ENCODE measurements around the gene PHOSPHO2.

PHOSPHO2 gene

GRCh38 chr2:169718930-169719504, 24.7 kb downstream of the PHOSPHO2 start (continued):
- TF ChIP-seq, protein P1, sequence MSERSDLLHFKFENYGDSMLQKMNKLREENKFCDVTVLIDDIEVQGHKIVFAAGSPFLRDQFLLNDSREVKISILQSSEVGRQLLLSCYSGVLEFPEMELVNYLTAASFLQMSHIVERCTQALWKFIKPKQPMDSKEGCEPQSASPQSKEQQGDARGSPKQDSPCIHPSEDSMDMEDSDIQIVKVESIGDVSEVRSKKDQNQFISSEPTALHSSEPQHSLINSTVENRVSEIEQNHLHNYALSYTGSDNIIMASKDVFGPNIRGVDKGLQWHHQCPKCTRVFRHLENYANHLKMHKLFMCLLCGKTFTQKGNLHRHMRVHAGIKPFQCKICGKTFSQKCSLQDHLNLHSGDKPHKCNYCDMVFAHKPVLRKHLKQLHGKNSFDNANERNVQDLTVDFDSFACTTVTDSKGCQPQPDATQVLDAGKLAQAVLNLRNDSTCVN (tag by site-specific recombination; optimal IDR thresholded peaks at IDR 0.05) = no peak
- no peak for TF ChIP-seq ZBTB1 (tag by site-specific recombination; IDR thresholded peaks at IDR 0.05)

GRCh38 chr2:169721016-169721415, 26.7 kb downstream of the PHOSPHO2 start:
- CTCF ChIA-PET = interaction anchor here (0.7 kb wide), 1 partner anchor 189 kb away, joined by 4 read pairs; no protein-coding TSS in a partner anchor
- H3K4me3 ChIP-seq (ENCODE audit: low read depth, low read length) = no peak overlapping the region
- H3K36me3 ChIP-seq (ENCODE audit: control insufficient read depth in 2 of 2, insufficient read depth in 1 of 2, low read length in 2 of 2) = no peaks in the 10 kb centered on the region
- no peaks in the 10 kb centered on the region for H3K9me3 ChIP-seq (ENCODE audit: control insufficient read depth, insufficient read depth, low read depth, low read length)
- TF ChIP-seq ZNF521 (tag by site-specific recombination; IDR thresholded peaks at IDR 0.05) (no peak), ZNF133 (tag by site-specific recombination; IDR thresholded peaks at IDR 0.05) (no peak), ZNF785 (tag by site-specific recombination; IDR thresholded peaks at IDR 0.05) (no peak), ZNF629 (tag by site-specific recombination; IDR thresholded peaks at IDR 0.05) (no peak), ZNF155 (tag by site-specific recombination; IDR thresholded peaks at IDR 0.05) (no peak), SALL2 (tag by site-specific recombination; IDR thresholded peaks at IDR 0.05; ENCODE audit: borderline replicate concordance) (no peak)
- H3K4me1 ChIP-seq (ENCODE audit: control insufficient read depth, insufficient read depth, low read length) = peaks cover 4% of the 10 kb centered on the region; the same call in 1 of the 2 replicates
- POLR2A ChIA-PET = no interaction called here
- H3K27ac ChIP-seq (ENCODE audit: extremely low read depth, low read depth, low read length) = no peak overlapping the region

DNA sequence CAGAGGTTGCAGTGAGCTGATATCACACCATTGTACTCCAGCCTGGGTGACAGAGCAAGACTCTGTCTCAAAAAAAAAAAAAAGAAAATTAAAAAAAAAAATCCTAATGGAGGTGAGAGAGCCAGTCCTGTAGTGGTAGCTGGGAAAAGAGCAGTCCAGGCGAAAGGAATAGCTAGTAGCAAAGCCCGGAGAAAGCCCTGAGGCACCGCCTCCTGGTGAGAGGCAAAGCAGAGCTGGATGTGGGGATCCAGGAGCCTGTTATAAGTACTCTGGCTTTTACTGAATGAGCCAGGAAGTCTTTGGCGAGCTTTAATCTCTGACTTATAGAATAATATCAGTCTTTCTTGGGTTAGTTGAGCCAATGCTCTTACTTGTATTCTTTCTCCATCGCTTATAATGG, 32.8 kb downstream of the PHOSPHO2 start:
- ChIA-PET CTCF (interaction anchor here (0.7 kb wide), 1 partner anchor 164 kb away, joined by 4 read pairs; no protein-coding TSS in a partner anchor), POLR2A (interaction anchor here (1.0 kb wide), 2 partner anchors 11 to 33 kb away, joined by 4 read pairs; partner anchors contain the start of genes CFAP210 and PHOSPHO2)

GRCh38 chr2:169729274-169729605, 35.0 kb downstream of the PHOSPHO2 start:
- H3K4me3 ChIP-seq (ENCODE audit: low read depth, low read length) = no peak overlapping the region
- POLR2A ChIA-PET = no interaction called here
- CTCF ChIA-PET = no interaction called here
- no peak overlapping the region for H3K27ac ChIP-seq (ENCODE audit: extremely low read depth, low read depth, low read length)
- H3K9me3 ChIP-seq (ENCODE audit: control insufficient read depth, insufficient read depth, low read depth, low read length) = no peaks in the 10 kb centered on the region
- H3K4me1 ChIP-seq (ENCODE audit: control insufficient read depth, insufficient read depth, low read length) = no peaks in the 10 kb centered on the region
- H3K36me3 ChIP-seq (ENCODE audit: control insufficient read depth in 2 of 2, insufficient read depth in 1 of 2, low read length in 2 of 2) = no peaks in the 10 kb centered on the region
- TF ChIP-seq, protein P2, sequence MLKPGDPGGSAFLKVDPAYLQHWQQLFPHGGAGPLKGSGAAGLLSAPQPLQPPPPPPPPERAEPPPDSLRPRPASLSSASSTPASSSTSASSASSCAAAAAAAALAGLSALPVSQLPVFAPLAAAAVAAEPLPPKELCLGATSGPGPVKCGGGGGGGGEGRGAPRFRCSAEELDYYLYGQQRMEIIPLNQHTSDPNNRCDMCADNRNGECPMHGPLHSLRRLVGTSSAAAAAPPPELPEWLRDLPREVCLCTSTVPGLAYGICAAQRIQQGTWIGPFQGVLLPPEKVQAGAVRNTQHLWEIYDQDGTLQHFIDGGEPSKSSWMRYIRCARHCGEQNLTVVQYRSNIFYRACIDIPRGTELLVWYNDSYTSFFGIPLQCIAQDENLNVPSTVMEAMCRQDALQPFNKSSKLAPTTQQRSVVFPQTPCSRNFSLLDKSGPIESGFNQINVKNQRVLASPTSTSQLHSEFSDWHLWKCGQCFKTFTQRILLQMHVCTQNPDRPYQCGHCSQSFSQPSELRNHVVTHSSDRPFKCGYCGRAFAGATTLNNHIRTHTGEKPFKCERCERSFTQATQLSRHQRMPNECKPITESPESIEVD (tag by site-specific recombination; IDR thresholded peaks at IDR 0.05) = peak; percentile 41; the same call in 1 of the 2 replicates
- TF ChIP-seq ZBTB44 (tag by site-specific recombination; IDR thresholded peaks at IDR 0.05) = no peak

More for the DNA sequence above, 32.8 kb downstream of the PHOSPHO2 start:
- Histone ChIP-seq H3K4me3 (ENCODE audit: low read depth, low read length) (no peak overlapping the region), H3K36me3 (ENCODE audit: control insufficient read depth in 2 of 2, insufficient read depth in 1 of 2, low read length in 2 of 2) (no peaks in the 10 kb centered on the region), H3K4me1 (ENCODE audit: control insufficient read depth, insufficient read depth, low read length) (no peaks in the 10 kb centered on the region), H3K27ac (ENCODE audit: extremely low read depth, low read depth, low read length) (no peak overlapping the region), H3K9me3 (ENCODE audit: control insufficient read depth, insufficient read depth, low read depth, low read length) (no peaks in the 10 kb centered on the region)
- no peak for TF ChIP-seq ZNF777 (tag by site-specific recombination; IDR thresholded peaks at IDR 0.05; ENCODE audit: borderline replicate concordance)
- TF ChIP-seq ZNF223 (tag by site-specific recombination; IDR thresholded peaks at IDR 0.05) = no peak
- TF ChIP-seq, protein P3, sequence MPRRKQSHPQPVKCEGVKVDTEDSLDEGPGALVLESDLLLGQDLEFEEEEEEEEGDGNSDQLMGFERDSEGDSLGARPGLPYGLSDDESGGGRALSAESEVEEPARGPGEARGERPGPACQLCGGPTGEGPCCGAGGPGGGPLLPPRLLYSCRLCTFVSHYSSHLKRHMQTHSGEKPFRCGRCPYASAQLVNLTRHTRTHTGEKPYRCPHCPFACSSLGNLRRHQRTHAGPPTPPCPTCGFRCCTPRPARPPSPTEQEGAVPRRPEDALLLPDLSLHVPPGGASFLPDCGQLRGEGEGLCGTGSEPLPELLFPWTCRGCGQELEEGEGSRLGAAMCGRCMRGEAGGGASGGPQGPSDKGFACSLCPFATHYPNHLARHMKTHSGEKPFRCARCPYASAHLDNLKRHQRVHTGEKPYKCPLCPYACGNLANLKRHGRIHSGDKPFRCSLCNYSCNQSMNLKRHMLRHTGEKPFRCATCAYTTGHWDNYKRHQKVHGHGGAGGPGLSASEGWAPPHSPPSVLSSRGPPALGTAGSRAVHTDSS (tag by site-specific recombination; IDR thresholded peaks at IDR 0.05) = no peak
- TF ChIP-seq BCL11A (tag by site-specific recombination; IDR thresholded peaks at IDR 0.05; ENCODE audit: low read depth) = no peak
- TF ChIP-seq ZNF843 (tag by site-specific recombination; IDR thresholded peaks at IDR 0.05) = no peak

Data from HEK293 (cell line).